ACHN (cell line): ENCODE data around the gene PLCZ1.
"Not testable (repeated sequence)": the region's sequence is repeated elsewhere in the genome, so short reads cannot be mapped to it uniquely, and the experiment has no call there.

Source experiments
- DNase-seq: peaks from one replicate; pipeline ENCODE4 v3.0.0-alpha.2; 2015
- in situ Hi-C: cut with HindIII; loops from 2 replicates; pipeline ENCODE4 v1.10.0; 2017; ENCODE audit warnings: low sequenced_read_pairs, low pct_ligation_motif_present, low pct_unique_long_range_greater_than_20kb

PLCZ1 gene

GRCh38 chr12:18718462-18718861, 19.4 kb downstream of the PLCZ1 start:
- no peak for DNase-seq
- in situ Hi-C loops, result no loop called here

GRCh38 chr12:18716236-18716635, 21.6 kb downstream of the PLCZ1 start:
- in situ Hi-C loops, result no loop called here
- DNase-seq, result no peak

- in situ Hi-C loops, result no loop called here
- no peak for DNase-seq
These were observed 31.0 kb downstream of the PLCZ1 start for GRCh38 chr12:18706798-18707197.

- in situ Hi-C loops, result no loop called here
- peak; percentile 33 for DNase-seq
These were observed 33.9 kb downstream of the PLCZ1 start for GRCh38 chr12:18703911-18704310.

- in situ Hi-C loops, result no loop called here
- peak; percentile 68 for DNase-seq
These were observed 34.5 kb downstream of the PLCZ1 start for GRCh38 chr12:18703321-18703720.

GRCh38 chr12:18700271-18700670, 37.5 kb downstream of the PLCZ1 start:
- in situ Hi-C loops, result no loop called here

GRCh38 chr12:18696971-18697602, 40.7 kb downstream of the PLCZ1 start:
- DNase-seq, result peak; percentile 67
- in situ Hi-C loops, result no loop called here

More at GRCh38 chr12:18700271-18700670, 37.5 kb downstream of the PLCZ1 start:
- peak; percentile 27 for DNase-seq

GRCh38 chr12:18693986-18694385, 43.8 kb downstream of the PLCZ1 start:
- in situ Hi-C loops, DNase-seq: not testable (repeated sequence)

- in situ Hi-C loops, result no loop called here
- DNase-seq, result no peak
These were observed 47.2 kb downstream of the PLCZ1 start for GRCh38 chr12:18690653-18691052.

GRCh38 chr12:18689771-18690170, 48.0 kb downstream of the PLCZ1 start:
- in situ Hi-C loops, result no loop called here
- no peak for DNase-seq

GRCh38 chr12:18684430-18684829, 53.4 kb downstream of the PLCZ1 start:
- no peak for DNase-seq
- in situ Hi-C loops, result no loop called here

GRCh38 chr12:18683327-18684013, 54.3 kb downstream of the PLCZ1 start:
- no peak for DNase-seq
- in situ Hi-C loops, result no loop called here

GRCh38 chr12:18681818-18682217, 56.0 kb downstream of the PLCZ1 start:
- in situ Hi-C loops, result no loop called here
- no peak for DNase-seq

GRCh38 chr12:18676996-18677588, 60.7 kb downstream of the PLCZ1 start:
- in situ Hi-C loops, result no loop called here
- no peak for DNase-seq

- in situ Hi-C loops, result no loop called here
- DNase-seq, result no peak
These were observed 61.7 kb downstream of the PLCZ1 start for GRCh38 chr12:18676141-18676540.

GRCh38 chr12:18658829-18659228, 79.0 kb downstream of the PLCZ1 start:
- in situ Hi-C loops, result no loop called here

GRCh38 chr12:18658179-18658578, 79.6 kb downstream of the PLCZ1 start:
- no peak for DNase-seq
- in situ Hi-C loops, result no loop called here

More at GRCh38 chr12:18658829-18659228, 79.0 kb downstream of the PLCZ1 start:
- peak; percentile 61 for DNase-seq

GRCh38 chr12:18655351-18655750, 82.5 kb downstream of the PLCZ1 start:
- no peak for DNase-seq
- in situ Hi-C loops, result no loop called here

GRCh38 chr12:18653465-18653864, 84.3 kb downstream of the PLCZ1 start:
- in situ Hi-C loops, result no loop called here
- DNase-seq, result no peak

GRCh38 chr12:18652596-18652995, 85.2 kb downstream of the PLCZ1 start:
- in situ Hi-C loops, result no loop called here
- DNase-seq, result no peak
